Right hindlimb (tissue), 1 donor: ENCODE results near the gene ERMARD.
"Not testable (repeated sequence)": the region's sequence is repeated elsewhere in the genome, so short reads cannot be mapped to it uniquely, and the experiment has no call there.

ENCODE experiments used
- DNase-seq: peaks from one replicate; pipeline ENCODE4 v3.0.0-alpha.2; 2018

The ERMARD gene

DNA sequence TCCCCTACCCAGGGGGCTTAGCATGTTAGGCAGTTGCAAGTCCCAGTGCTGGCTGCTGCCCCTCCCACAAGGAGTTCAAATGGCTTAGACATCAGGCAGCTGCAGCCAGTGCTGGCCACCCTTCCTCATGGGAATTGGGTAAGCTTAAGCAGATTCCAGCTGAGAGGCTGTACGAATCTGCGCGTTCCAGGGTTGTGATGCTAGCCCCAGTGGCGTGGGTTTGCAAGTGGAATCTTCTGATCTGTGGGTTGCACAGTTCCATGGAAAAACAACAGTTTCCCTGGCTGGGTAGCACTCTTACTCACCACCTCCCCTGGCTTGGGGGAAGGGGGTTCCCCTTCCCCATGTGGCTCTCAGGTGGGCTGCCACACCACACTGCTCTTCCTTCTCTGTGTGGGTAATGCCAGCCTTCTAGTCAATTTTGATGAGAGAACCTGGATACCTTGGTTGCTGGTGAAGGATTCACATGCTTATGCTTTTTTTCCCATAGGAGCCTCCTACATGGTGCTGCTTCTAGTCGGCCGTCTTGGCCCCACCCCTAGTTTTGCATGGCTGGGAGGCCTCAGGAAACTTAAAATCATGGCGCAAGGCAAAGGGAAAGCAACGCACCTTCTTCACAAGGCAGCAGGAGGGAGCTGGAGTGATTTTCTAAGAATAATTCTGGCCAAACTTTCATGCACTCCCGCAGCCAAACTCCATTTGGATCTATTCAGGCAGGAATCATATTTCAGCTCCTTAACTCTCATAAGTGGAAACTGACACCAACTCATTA, 13.0 kb upstream of the ERMARD start:
- peak; percentile 23 for DNase-seq

GRCh38 chr6:169738976-169739529, 12.4 kb upstream of the ERMARD start:
- DNase-seq: no peak

- DNase-seq: no peak
These were observed 10.1 kb upstream of the ERMARD start for GRCh38 chr6:169741344-169741743.

GRCh38 chr6:169745405-169745804, 6.0 kb upstream of the ERMARD start:
- no peak for DNase-seq

DNA sequence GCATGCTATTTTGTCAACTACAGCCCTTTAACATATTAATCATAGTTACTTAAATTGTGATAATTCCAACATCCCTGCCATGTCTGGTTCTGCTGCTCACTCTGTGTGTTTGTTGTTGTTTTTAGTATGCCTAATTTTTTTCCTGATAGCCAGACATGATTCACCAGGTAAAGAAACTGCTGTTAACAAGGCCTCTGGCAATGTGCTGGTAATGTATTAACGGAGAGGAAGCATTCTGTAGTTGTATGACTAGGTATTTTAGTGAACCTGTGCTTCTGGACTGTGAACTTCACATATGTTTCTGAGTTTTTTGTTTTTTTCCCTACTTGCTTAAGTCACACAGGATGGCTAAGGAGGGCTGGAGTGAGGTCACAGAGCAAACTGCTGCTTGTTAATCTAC, 4.9 kb upstream of the ERMARD start:
- no peak for DNase-seq

GRCh38 chr6:169752074-169752623, 727 bp downstream of the ERMARD start:
- no peak for DNase-seq

DNA sequence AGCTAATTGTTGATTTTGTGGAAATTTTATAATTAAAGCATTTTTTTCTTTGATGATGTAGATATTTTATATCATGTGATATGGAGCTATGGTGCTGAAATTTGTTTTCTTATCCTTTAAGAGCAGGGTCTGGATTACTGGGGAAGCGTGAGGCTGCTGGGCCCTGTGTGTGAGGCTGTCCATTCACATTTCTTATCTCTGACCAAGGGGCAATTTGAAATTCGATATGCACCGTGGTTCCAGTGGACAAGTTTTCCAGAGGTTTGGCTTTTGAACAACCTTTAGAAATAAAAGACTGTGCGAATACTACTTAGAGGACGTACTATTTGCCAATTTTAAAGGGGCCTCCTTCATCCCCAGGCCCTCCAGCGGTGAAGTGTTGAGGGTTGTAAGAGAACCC, 3.7 kb downstream of the ERMARD start:
- no peak for DNase-seq

DNA sequence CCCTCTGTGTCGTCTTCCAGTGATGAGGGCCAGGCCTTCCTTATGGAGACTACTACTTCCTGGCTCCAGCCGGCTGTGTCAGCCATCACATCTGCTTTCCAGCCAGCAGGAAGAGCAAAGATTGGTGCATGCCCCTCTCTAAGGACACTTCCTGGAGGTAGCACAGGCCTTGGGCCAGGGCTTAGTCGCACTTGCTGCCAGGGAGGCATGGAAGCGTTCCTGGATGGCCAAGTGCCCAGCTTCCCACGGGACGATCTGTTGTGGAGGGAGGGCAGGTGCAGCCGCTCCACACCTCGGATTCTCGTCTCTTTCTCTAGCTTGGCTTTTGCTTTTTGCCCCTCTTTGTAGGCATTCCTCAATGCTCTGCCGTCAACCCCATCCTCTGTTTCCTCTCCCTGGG, 11.9 kb downstream of the ERMARD start:
- DNase-seq: no peak

DNA sequence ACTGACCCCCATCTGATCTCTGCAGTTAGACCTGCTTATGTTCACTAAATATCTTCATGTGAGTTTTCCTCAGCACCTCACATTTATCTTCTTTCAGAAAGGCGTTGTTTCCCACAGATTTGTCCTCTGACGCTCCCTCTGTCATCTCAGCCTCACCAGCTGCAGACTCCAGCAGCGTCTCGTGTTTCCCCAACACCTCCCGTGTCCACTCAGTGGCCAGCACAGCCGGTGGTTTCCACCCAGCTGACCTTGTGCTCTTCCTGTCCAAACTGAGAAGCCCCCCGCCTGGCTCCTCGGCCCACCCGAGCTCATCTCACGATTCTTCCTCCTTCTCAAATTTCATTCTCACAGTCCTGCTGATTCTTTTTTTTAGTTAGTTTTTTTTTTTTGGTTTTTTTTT, 12.5 kb downstream of the ERMARD start:
- no peak for DNase-seq

DNA sequence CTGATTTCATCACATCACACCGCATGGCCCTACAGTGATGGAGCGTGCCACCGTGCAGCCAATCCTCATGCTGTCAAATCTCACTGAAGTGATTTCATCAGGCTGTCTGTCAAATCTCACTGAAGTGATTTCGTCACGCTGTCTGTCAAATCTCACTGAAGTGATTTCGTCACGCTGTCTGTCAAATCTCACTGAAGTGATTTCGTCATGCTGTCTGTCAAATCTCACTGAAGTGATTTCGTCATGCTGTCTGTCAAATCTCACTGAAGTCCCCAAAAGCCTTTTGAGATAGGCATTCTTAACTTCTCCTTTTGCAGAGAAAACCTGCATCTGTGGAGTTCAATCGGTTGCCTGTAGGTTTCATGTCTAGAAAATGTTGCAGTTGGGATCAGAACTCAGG, 14.4 kb downstream of the ERMARD start:
- not testable (repeated sequence) for DNase-seq

DNA sequence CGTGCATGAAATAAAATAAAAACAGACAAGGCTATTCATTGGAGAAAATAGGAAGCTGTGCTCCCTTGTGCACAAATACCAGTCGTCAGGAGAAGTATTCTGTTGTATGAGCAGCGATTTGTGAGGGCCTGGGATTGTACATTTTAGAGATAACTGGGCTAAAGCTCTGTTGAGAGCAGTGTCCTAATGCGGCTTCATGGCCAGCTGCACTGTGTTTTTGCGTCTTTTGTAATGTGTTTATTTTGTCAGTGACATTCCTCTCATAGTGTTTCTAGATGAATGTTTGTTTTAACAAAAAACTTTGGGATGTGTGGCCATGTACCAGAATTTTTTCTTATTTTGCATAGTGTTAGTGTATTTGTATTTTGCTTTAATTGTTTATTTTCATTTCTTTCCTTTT, 14.8 kb downstream of the ERMARD start:
- DNase-seq: no peak

DNA sequence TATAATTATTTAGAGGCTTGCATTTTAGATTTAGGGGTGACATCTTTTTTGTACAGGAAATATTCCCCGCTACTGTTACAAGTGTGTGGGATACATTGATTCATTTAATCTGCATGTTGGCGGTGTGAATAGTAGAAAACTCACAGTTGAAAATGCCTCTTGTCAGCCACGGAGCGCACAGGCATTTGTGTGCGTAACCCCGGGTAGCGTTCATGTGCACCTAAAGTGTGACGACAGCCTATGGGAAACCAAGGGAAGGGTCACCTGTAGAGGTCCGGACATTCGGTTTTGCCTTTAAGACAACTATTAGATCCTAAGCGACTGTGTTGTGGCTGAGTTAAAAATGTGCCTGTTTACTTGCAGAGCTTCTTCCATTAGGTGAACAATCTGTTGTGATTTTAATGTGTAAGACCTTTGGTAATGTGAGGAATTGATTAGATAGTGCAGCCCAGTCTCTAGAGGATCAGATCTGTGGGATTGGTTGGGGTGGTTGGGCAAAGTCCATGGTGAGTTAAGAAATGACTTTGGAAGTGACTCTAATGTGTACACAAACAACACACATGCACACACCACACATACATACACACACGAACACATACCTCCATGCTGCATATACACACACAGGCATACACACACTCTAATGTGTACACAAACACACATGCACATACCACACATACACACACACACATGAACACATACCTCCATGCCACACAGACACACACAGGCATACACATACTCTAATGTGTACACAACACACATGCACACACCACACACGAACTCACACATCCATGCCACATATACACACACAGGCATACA, 15.7 kb downstream of the ERMARD start:
- no peak for DNase-seq

DNA sequence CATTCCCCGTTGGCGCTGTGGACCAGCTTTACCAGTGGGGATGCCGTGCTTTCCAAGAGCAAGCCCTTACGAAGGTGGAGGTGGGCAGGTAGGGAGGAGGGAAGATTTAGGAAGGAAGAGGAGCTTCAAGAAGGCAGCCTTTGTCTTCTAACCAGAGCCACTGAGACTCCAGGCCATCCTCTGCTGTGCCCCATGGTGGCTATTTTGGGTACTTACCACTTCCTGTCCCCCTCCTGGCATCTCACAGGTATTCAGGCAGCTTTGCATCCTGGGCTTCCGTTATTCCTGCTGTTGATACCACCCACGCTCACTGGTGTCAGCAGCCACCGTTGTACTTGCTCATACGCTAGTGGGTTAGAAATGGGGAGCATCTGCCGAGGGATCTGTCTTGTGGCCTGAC, 22.9 kb downstream of the ERMARD start:
- DNase-seq: no peak

DNA sequence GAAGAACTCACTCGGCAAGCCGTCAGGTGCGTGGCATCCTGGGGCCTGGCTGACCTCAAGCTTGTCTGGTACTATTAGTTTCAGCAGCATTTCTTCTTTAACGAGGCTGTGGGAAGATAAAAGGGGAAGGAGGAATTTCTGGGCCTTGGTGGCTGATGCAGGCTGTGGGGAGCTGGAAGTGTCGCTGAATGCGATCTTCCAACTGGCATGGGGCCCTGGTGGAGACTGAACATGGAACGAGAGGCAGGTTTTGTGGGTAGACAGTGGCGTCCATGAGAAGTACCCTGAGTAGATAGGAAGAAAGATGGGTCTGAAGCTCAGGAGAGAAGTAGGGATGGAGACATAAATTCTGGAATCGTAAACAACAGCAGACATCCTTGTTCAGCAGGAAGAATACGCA, 23.9 kb downstream of the ERMARD start:
- DNase-seq: no peak

DNA sequence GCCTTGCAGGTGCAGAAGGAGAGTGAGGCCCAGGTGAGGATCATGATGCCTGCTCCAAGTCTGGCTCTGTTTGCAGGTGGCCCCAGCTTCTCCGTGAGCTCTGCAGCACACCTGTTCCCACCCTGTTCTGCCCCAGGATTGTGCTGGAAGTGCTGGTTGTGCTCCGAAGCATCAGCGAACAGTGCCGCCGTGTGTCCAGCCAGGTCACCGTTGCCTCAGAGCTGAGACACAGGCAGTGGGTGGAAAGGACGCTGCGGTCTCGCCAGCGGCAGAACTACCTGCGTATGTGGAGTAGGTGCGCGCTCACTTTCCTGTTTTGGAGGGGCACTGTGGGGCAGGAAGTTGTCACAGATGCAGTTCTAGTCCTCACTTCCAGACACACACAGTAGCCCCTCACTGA, 25.0 kb downstream of the ERMARD start:
- DNase-seq: no peak

DNA sequence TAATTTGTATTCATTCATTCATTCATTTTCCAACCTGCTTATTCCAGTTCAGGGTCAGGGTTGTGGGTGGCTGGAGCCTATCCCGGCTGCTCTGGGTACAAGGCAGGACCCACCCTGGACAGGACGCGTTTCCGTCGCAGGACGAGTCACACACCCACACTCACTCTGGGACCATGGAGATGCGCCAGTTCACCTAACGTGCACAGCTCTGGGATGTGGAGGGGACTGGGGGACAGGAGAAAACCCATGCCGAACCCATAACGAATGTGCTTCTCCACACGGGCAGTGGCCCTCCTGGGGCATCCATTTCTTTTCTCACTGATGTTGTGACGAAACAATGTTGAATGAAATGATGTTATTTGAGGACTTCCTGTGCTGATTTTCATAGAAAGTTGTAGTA, 26.5 kb downstream of the ERMARD start:
- DNase-seq: no peak

DNA sequence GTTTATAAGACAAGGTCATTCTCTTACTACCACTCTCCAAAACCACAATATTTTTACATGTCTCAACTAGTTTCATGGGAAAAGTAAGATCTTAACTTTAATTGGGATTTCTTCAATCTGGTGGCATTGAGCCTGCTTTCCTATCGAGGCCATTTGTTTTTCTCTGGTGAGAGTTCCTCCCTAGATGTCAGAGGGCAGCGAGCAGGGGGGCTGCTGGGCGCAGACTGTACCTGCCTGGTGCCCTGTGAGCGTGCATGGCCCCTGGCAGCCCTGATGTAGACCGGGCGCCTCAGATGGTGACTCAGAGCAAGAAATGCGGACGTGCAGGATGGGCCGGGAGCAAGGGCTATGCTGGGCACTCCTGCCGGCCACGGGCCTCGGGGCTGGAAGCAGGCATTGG, 27.2 kb downstream of the ERMARD start:
- no peak for DNase-seq

GRCh38 chr6:169779092-169779815, 27.8 kb downstream of the ERMARD start:
- no peak for DNase-seq

GRCh38 chr6:169779896-169780295, 28.5 kb downstream of the ERMARD start:
- DNase-seq: no peak

DNA sequence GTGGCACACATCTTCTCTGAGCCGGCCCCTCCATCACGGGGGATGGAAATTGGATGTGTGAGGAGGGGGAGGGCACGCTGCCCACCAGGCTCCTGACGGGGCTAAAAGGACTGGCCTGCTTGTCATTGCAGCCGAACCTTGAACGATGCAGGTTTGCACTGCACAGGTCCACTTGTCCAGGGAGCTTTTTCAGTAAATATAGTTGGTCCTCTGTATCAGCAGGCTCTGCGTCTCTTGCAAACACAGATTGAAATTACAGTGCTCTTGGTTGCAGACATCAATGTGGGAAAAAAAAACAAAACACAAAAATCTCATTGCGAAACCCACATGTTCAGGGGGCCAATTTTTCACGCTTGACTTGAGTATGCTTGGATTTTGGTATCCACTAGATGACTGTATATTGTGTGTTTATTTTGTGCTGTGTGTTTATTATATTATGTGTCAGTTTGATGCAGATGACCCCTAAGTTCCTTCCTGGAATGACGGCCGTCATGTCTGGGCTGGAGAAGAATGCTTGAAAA, 29.2 kb downstream of the ERMARD start:
- no peak for DNase-seq

- DNase-seq: no peak
These were observed 31.5 kb downstream of the ERMARD start for GRCh38 chr6:169782966-169783365.

GRCh38 chr6:169783401-169783800, 32.0 kb downstream of the ERMARD start:
- DNase-seq: no peak
